Body of pancreas (tissue), 4 donors: ENCODE results near the gene STX18.

ENCODE experiments used
- POLR2A ChIP-seq, 3 donors: fragments of 450-650 bp; IDR thresholded peaks; one replicate each; pipeline ENCODE4 v1.6.1; 2016; ENCODE audit warnings: antibody characterized with exemption in 3 of 3, mild to moderate bottlenecking in 2 of 3
- TF ChIP-seq, protein P1 (sequence below), 7 experiments: fragments of 450-650 bp in 4 of 7; fragments of 200-600 bp in 3 of 7; sonication (generic) in 3 of 7; IDR thresholded peaks; one replicate each; pipeline ENCODE4 v1.5.1; 2016 to 2019; ENCODE audit warnings: antibody characterized with exemption in 7 of 7

DNA sequence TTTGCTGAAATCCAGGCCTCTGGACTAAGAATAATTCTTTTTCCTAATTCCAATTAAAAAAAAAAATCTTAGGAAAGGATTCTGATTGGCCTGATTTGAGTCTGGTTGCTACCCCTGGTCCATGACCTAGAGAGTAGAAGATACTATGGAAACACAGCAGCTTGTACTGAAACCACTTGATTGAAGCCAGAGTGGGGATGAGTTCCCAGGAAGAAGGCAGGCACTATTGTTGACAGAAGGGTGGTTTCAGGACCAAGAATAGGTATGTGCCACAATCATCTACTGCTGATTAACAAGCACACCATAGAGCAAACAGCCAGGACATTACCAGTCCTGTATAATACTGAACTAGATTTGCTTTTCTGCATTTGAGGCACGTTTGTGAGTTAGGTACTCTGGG, 29.6 kb downstream of the STX18 start:
- TF ChIP-seq, protein P1, sequence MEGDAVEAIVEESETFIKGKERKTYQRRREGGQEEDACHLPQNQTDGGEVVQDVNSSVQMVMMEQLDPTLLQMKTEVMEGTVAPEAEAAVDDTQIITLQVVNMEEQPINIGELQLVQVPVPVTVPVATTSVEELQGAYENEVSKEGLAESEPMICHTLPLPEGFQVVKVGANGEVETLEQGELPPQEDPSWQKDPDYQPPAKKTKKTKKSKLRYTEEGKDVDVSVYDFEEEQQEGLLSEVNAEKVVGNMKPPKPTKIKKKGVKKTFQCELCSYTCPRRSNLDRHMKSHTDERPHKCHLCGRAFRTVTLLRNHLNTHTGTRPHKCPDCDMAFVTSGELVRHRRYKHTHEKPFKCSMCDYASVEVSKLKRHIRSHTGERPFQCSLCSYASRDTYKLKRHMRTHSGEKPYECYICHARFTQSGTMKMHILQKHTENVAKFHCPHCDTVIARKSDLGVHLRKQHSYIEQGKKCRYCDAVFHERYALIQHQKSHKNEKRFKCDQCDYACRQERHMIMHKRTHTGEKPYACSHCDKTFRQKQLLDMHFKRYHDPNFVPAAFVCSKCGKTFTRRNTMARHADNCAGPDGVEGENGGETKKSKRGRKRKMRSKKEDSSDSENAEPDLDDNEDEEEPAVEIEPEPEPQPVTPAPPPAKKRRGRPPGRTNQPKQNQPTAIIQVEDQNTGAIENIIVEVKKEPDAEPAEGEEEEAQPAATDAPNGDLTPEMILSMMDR (IDR thresholded peaks at IDR 0.05), result no peak
- no peak for TF ChIP-seq POLR2A (IDR thresholded peaks at IDR 0.05)
